Measurements from ENCODE around the gene LRP11. TPM values are rescaled to one million over a fixed set of nuclear protein-coding genes. Genes with fewer than 3 reads are reported as not detected.
A peak's percentile ranks its signal among the peaks of the same experiment; 100 is the strongest.
"Not testable (repeated sequence)": the region's sequence is repeated elsewhere in the genome, so short reads cannot be mapped to it uniquely, and the experiment has no call there.

LRP11 gene
- total RNA-seq, 1 donor from 2014 or later, result 51.7 TPM

DNA sequence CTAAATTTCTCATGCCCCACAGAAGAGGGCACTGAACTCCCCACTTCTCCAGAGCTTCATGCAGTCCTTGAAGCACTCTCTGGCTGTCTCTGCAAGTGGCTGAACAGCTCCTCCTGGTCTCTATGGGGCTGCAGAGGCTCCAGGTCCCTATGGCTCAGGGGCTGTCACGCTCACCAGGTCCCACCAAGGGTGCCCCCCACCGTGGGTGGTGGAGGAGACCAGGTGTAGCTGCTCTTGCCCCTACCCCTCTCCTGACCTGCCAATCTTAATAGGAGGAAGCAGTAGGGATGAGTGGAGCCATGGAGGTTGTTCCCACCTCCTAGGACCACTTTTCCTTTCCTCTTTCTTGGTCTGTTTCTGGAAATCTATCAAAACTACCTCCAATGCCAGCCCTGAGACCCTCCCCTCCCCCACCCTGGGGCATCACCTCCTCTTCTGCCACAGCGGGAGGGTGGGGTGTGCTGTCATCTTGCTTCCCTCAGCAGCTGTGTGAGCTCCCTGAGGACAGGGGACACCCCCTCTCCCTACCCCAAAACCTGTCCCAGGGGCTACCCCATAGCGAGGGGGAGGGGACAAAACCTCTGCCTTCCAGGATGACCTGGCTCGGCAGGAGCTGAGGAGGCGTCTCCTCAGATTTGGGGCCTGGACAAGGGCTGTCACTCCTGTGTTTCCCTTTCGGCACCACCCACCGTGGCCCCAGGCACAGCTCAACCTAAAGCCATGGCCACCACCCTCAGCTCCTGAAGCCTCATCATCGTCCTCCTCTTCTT lies 45.7 kb upstream of the LRP11 start:
- no peak overlapping the region for H3K27ac Mint-ChIP-seq (ENCODE audit: unreplicated experiment)
- no peak for DNase-seq (ENCODE audit: low spot score)
- H3K4me3 Mint-ChIP-seq (ENCODE audit: unreplicated experiment), result no peak overlapping the region
- peaks cover 26% of the 10 kb centered on the region for H3K4me1 Mint-ChIP-seq (ENCODE audit: unreplicated experiment)
- peaks cover 3% of the 10 kb centered on the region for H3K27me3 Mint-ChIP-seq (ENCODE audit: unreplicated experiment)
- peaks cover 6% of the 10 kb centered on the region for H3K9me3 Mint-ChIP-seq (ENCODE audit: unreplicated experiment)
- H3K36me3 Mint-ChIP-seq (ENCODE audit: low read depth, unreplicated experiment), result peaks cover 10% of the 10 kb centered on the region
- TF ChIP-seq, protein P1, sequence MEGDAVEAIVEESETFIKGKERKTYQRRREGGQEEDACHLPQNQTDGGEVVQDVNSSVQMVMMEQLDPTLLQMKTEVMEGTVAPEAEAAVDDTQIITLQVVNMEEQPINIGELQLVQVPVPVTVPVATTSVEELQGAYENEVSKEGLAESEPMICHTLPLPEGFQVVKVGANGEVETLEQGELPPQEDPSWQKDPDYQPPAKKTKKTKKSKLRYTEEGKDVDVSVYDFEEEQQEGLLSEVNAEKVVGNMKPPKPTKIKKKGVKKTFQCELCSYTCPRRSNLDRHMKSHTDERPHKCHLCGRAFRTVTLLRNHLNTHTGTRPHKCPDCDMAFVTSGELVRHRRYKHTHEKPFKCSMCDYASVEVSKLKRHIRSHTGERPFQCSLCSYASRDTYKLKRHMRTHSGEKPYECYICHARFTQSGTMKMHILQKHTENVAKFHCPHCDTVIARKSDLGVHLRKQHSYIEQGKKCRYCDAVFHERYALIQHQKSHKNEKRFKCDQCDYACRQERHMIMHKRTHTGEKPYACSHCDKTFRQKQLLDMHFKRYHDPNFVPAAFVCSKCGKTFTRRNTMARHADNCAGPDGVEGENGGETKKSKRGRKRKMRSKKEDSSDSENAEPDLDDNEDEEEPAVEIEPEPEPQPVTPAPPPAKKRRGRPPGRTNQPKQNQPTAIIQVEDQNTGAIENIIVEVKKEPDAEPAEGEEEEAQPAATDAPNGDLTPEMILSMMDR (IDR thresholded peaks at IDR 0.05; ENCODE audit: unreplicated experiment), result no peak

DNA sequence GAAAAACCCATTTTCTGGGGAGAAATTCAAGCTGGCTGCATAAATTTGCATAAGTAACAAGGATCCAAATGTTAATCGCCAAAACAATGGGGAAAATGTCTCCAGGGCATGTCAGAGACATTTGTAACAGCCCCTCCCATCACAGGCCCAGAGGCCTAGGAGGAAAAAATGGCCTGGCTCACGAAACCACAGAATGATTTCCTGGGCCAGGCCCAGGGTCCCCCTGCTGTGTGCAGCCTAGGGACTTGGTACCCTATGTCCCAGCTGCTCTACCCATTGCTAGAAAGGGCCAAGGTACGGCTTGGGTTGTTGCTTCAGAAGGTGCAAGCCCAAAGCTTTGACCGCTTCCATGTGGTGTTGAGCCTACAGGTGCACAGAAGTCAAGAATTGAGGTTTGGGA lies 44.3 kb upstream of the LRP11 start:
- H3K9me3 Mint-ChIP-seq (ENCODE audit: unreplicated experiment); DNase-seq (ENCODE audit: low spot score); H3K27ac Mint-ChIP-seq (ENCODE audit: unreplicated experiment); H3K27me3 Mint-ChIP-seq (ENCODE audit: unreplicated experiment): not testable (repeated sequence)
- H3K4me1 Mint-ChIP-seq (ENCODE audit: unreplicated experiment), result peaks cover 24% of the 10 kb centered on the region
- H3K4me3 Mint-ChIP-seq (ENCODE audit: unreplicated experiment), result peak overlapping the region; percentile 56
- H3K36me3 Mint-ChIP-seq (ENCODE audit: low read depth, unreplicated experiment), result peaks cover 10% of the 10 kb centered on the region

DNA sequence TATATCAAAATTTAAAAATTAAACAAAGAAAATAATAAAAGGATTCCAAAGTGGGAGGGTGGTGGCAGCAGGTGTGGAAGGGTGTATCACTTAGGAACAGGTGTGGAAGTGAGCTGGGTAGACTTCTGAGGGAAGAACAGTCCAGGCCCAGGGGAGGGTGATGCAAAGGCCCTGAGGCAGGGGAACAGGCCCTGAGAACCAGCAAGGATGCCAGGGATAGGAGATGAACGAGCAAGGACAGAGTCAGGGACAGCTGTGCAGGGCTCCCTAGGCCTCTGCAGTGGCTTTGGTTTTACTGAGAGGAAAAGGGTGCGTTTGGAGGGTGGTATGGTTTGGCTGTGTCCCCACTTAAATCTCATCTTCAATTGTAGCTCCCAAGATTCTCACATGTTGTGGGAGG lies 43.2 kb upstream of the LRP11 start:
- peaks cover 2% of the 10 kb centered on the region for H3K27me3 Mint-ChIP-seq (ENCODE audit: unreplicated experiment)
- no peak for DNase-seq (ENCODE audit: low spot score)
- peaks cover 18% of the 10 kb centered on the region for H3K4me1 Mint-ChIP-seq (ENCODE audit: unreplicated experiment)
- peaks cover 6% of the 10 kb centered on the region for H3K9me3 Mint-ChIP-seq (ENCODE audit: unreplicated experiment)
- TF ChIP-seq, protein P1 (IDR thresholded peaks at IDR 0.05; ENCODE audit: unreplicated experiment), result no peak
- no peak overlapping the region for H3K4me3 Mint-ChIP-seq (ENCODE audit: unreplicated experiment)
- peaks cover 10% of the 10 kb centered on the region for H3K36me3 Mint-ChIP-seq (ENCODE audit: low read depth, unreplicated experiment)
- H3K27ac Mint-ChIP-seq (ENCODE audit: unreplicated experiment), result peak overlapping the region; percentile 30

DNA sequence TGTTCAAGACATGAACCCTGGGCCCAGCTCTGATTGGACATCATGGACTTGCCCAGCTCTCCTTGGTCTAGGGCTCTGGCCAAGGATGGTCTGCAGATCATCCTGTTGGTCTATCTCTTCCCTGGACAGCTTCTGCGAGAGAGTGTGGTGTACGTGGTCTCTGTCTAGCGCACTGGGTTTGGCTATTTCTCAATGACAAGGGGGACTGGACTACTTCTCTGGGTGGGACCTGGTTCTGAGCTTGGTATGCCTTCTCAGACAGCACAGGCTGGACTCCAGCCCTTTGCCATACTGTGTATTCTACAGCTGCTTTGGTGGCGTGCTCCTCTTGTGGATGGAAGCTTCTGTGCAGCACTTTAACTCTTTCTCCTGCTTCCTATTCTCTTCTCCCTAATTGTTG lies 42.2 kb upstream of the LRP11 start:
- Mint-ChIP-seq H3K27ac (ENCODE audit: unreplicated experiment) (peak overlapping the region; percentile 26), H3K9me3 (ENCODE audit: unreplicated experiment) (peaks cover 6% of the 10 kb centered on the region), H3K27me3 (ENCODE audit: unreplicated experiment) (peaks cover 2% of the 10 kb centered on the region), H3K4me1 (ENCODE audit: unreplicated experiment) (peaks cover 18% of the 10 kb centered on the region), H3K4me3 (ENCODE audit: unreplicated experiment) (no peak overlapping the region), H3K36me3 (ENCODE audit: low read depth, unreplicated experiment) (peaks cover 10% of the 10 kb centered on the region)
- no peak for DNase-seq (ENCODE audit: low spot score)
- TF ChIP-seq, protein P1 (IDR thresholded peaks at IDR 0.05; ENCODE audit: unreplicated experiment), result no peak

DNA sequence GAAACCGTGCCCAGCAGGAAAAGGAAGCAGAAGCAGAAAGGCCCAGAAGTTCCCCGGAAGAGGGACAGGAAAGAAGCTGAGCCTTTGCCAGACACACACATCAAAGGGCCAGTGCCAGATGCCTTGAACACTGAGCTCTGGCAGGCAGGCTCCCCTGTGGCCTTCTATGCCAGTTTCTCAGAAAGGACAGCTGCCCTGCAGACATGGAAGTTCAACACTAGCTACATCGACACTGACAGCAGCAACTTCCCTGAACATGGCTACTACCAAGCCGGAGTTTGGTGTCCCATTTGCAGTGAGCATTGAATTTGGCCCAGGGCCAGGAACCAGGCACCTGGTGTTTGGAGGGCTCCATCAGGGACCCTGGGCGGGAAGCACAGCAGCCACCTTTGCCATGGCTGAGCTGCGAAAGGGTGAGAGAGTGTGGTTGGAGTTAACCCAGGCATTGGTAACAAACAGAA lies 41.8 kb upstream of the LRP11 start:
- Mint-ChIP-seq H3K4me1 (ENCODE audit: unreplicated experiment) (peaks cover 18% of the 10 kb centered on the region), H3K27ac (ENCODE audit: unreplicated experiment) (peak overlapping the region; percentile 9), H3K27me3 (ENCODE audit: unreplicated experiment) (peaks cover 2% of the 10 kb centered on the region), H3K9me3 (ENCODE audit: unreplicated experiment) (peaks cover 6% of the 10 kb centered on the region), H3K36me3 (ENCODE audit: low read depth, unreplicated experiment) (peaks cover 10% of the 10 kb centered on the region), H3K4me3 (ENCODE audit: unreplicated experiment) (no peak overlapping the region)
- TF ChIP-seq, protein P1 (IDR thresholded peaks at IDR 0.05; ENCODE audit: unreplicated experiment), result no peak
- DNase-seq (ENCODE audit: low spot score), result no peak

Data from endothelial cell (in vitro differentiated cells).